ENCODE results near the gene MS4A10. TPM values are rescaled to one million over a fixed set of nuclear protein-coding genes. Genes with fewer than 3 reads are reported as not detected.

The MS4A10 gene
- total and polyA plus RNA-seq, 2 of the 8 experiments (the other 6 are each of a cell fraction or from before 2014, with no cell fraction given), result not detected

GRCh38 chr11:60845338-60845737, 60.2 kb downstream of the MS4A10 start (continued):
- TF ChIP-seq, protein P1, sequence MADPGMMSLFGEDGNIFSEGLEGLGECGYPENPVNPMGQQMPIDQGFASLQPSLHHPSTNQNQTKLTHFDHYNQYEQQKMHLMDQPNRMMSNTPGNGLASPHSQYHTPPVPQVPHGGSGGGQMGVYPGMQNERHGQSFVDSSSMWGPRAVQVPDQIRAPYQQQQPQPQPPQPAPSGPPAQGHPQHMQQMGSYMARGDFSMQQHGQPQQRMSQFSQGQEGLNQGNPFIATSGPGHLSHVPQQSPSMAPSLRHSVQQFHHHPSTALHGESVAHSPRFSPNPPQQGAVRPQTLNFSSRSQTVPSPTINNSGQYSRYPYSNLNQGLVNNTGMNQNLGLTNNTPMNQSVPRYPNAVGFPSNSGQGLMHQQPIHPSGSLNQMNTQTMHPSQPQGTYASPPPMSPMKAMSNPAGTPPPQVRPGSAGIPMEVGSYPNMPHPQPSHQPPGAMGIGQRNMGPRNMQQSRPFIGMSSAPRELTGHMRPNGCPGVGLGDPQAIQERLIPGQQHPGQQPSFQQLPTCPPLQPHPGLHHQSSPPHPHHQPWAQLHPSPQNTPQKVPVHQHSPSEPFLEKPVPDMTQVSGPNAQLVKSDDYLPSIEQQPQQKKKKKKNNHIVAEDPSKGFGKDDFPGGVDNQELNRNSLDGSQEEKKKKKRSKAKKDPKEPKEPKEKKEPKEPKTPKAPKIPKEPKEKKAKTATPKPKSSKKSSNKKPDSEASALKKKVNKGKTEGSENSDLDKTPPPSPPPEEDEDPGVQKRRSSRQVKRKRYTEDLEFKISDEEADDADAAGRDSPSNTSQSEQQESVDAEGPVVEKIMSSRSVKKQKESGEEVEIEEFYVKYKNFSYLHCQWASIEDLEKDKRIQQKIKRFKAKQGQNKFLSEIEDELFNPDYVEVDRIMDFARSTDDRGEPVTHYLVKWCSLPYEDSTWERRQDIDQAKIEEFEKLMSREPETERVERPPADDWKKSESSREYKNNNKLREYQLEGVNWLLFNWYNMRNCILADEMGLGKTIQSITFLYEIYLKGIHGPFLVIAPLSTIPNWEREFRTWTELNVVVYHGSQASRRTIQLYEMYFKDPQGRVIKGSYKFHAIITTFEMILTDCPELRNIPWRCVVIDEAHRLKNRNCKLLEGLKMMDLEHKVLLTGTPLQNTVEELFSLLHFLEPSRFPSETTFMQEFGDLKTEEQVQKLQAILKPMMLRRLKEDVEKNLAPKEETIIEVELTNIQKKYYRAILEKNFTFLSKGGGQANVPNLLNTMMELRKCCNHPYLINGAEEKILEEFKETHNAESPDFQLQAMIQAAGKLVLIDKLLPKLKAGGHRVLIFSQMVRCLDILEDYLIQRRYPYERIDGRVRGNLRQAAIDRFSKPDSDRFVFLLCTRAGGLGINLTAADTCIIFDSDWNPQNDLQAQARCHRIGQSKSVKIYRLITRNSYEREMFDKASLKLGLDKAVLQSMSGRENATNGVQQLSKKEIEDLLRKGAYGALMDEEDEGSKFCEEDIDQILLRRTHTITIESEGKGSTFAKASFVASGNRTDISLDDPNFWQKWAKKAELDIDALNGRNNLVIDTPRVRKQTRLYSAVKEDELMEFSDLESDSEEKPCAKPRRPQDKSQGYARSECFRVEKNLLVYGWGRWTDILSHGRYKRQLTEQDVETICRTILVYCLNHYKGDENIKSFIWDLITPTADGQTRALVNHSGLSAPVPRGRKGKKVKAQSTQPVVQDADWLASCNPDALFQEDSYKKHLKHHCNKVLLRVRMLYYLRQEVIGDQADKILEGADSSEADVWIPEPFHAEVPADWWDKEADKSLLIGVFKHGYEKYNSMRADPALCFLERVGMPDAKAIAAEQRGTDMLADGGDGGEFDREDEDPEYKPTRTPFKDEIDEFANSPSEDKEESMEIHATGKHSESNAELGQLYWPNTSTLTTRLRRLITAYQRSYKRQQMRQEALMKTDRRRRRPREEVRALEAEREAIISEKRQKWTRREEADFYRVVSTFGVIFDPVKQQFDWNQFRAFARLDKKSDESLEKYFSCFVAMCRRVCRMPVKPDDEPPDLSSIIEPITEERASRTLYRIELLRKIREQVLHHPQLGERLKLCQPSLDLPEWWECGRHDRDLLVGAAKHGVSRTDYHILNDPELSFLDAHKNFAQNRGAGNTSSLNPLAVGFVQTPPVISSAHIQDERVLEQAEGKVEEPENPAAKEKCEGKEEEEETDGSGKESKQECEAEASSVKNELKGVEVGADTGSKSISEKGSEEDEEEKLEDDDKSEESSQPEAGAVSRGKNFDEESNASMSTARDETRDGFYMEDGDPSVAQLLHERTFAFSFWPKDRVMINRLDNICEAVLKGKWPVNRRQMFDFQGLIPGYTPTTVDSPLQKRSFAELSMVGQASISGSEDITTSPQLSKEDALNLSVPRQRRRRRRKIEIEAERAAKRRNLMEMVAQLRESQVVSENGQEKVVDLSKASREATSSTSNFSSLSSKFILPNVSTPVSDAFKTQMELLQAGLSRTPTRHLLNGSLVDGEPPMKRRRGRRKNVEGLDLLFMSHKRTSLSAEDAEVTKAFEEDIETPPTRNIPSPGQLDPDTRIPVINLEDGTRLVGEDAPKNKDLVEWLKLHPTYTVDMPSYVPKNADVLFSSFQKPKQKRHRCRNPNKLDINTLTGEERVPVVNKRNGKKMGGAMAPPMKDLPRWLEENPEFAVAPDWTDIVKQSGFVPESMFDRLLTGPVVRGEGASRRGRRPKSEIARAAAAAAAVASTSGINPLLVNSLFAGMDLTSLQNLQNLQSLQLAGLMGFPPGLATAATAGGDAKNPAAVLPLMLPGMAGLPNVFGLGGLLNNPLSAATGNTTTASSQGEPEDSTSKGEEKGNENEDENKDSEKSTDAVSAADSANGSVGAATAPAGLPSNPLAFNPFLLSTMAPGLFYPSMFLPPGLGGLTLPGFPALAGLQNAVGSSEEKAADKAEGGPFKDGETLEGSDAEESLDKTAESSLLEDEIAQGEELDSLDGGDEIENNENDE (IDR thresholded peaks at IDR 0.05; ENCODE audit: insufficient replicate concordance, low read length), result no peak

Measured in H1 (cell line).